ENCODE data around the gene DPP8.
"Not testable (repeated sequence)": the region's sequence is repeated elsewhere in the genome, so short reads cannot be mapped to it uniquely, and the experiment has no call there.

GRCh38 chr15:65549288-65549687, 31.8 kb upstream of the DPP8 start:
- TF ChIP-seq EGR1 (IDR thresholded peaks at IDR 0.05; ENCODE audit: low read depth); YY1 (IDR thresholded peaks at IDR 0.05; ENCODE audit: extremely low read depth, insufficient replicate concordance, low read depth, low read length); CTCF (IDR thresholded peaks at IDR 0.05 in 2 of 3, conservative IDR thresholded peaks at IDR 0.05 in 1 of 3; ENCODE audit: borderline replicate concordance in 1 of 3, insufficient read depth in 1 of 3, low read depth in 2 of 3, low read length in 2 of 3); JUND (IDR thresholded peaks at IDR 0.05); POLR2A (IDR thresholded peaks at IDR 0.05; ENCODE audit: borderline replicate concordance, extremely low read depth, insufficient read depth, insufficient read length); MAX (IDR thresholded peaks at IDR 0.05); ZBTB33 (IDR thresholded peaks at IDR 0.05; ENCODE audit: extremely low read depth, insufficient replicate concordance, low read length); POLR2AphosphoS5 (IDR thresholded peaks at IDR 0.05; ENCODE audit: low read depth, low read length); EZH2 (IDR thresholded peaks at IDR 0.05): not testable (repeated sequence)
- TF ChIP-seq, protein P1, sequence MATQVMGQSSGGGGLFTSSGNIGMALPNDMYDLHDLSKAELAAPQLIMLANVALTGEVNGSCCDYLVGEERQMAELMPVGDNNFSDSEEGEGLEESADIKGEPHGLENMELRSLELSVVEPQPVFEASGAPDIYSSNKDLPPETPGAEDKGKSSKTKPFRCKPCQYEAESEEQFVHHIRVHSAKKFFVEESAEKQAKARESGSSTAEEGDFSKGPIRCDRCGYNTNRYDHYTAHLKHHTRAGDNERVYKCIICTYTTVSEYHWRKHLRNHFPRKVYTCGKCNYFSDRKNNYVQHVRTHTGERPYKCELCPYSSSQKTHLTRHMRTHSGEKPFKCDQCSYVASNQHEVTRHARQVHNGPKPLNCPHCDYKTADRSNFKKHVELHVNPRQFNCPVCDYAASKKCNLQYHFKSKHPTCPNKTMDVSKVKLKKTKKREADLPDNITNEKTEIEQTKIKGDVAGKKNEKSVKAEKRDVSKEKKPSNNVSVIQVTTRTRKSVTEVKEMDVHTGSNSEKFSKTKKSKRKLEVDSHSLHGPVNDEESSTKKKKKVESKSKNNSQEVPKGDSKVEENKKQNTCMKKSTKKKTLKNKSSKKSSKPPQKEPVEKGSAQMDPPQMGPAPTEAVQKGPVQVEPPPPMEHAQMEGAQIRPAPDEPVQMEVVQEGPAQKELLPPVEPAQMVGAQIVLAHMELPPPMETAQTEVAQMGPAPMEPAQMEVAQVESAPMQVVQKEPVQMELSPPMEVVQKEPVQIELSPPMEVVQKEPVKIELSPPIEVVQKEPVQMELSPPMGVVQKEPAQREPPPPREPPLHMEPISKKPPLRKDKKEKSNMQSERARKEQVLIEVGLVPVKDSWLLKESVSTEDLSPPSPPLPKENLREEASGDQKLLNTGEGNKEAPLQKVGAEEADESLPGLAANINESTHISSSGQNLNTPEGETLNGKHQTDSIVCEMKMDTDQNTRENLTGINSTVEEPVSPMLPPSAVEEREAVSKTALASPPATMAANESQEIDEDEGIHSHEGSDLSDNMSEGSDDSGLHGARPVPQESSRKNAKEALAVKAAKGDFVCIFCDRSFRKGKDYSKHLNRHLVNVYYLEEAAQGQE (IDR thresholded peaks at IDR 0.05; ENCODE audit: low read depth), result not testable (repeated sequence)

Data from HCT116 (cell line).